ENCODE data around the gene OR1C1. TPM values are rescaled to one million over a fixed set of nuclear protein-coding genes. Genes with fewer than 3 reads are reported as not detected.
"Not testable (repeated sequence)": the region's sequence is repeated elsewhere in the genome, so short reads cannot be mapped to it uniquely, and the experiment has no call there.

The OR1C1 gene
- total RNA-seq, 2 experiments from 2014 or later: not detected

GRCh38 chr1:247746391-247746935, 13.9 kb downstream of the OR1C1 start:
- ChIA-PET CTCF (ENCODE audit: unreplicated experiment) (no interaction called here), POLR2A (no interaction called here)
- H3K9me2 ChIP-seq (ENCODE audit: insufficient read depth, low read length): no peaks in the 10 kb centered on the region
- H3K79me2 ChIP-seq (ENCODE audit: insufficient read depth, low read depth, low read length): no peaks in the 10 kb centered on the region
- H3K4me3 ChIP-seq (ENCODE audit: low read depth, low read length, poor library complexity, severe bottlenecking): no peak overlapping the region
- H3K9me3 ChIP-seq (ENCODE audit: low read length): no peaks in the 10 kb centered on the region
- DNase-seq (ENCODE audit: low spot score): no peak
- no peak for TF ChIP-seq EZH2phosphoT487 (IDR thresholded peaks at IDR 0.05; ENCODE audit: borderline replicate concordance, low read depth, low read length)
- no TSS peak for BruUV-seq (replicated peaks)
- no peak overlapping the region for H3K4me2 ChIP-seq (ENCODE audit: low read length)
- intact Hi-C loops (cut with micrococcal nuclease; ENCODE audit: unreplicated experiment): no loop called here
- H4K20me1 ChIP-seq (ENCODE audit: insufficient read depth, low read length): no peaks in the 10 kb centered on the region
- no peaks in the 10 kb centered on the region for H3K36me3 ChIP-seq (ENCODE audit: insufficient read depth, low read length)
- no peak overlapping the region for H2AFZ ChIP-seq (ENCODE audit: low read length)
- no peaks in the 10 kb centered on the region for H3K4me1 ChIP-seq (ENCODE audit: insufficient read depth, low read length, poor library complexity, severe bottlenecking)
- no peak overlapping the region for H3K27ac ChIP-seq (ENCODE audit: low read depth, low read length, poor library complexity, severe bottlenecking)

GRCh38 chr1:247742215-247742760, 18.1 kb downstream of the OR1C1 start:
- H3K4me3 ChIP-seq (ENCODE audit: low read depth, low read length, poor library complexity, severe bottlenecking); H3K4me2 ChIP-seq (ENCODE audit: low read length); POLR2A ChIA-PET; H3K4me1 ChIP-seq (ENCODE audit: insufficient read depth, low read length, poor library complexity, severe bottlenecking); BruUV-seq (replicated peaks); intact Hi-C loops (cut with micrococcal nuclease; ENCODE audit: unreplicated experiment); H3K9me2 ChIP-seq (ENCODE audit: insufficient read depth, low read length); CTCF ChIA-PET (ENCODE audit: unreplicated experiment); H3K27ac ChIP-seq (ENCODE audit: low read depth, low read length, poor library complexity, severe bottlenecking); H3K36me3 ChIP-seq (ENCODE audit: insufficient read depth, low read length); H4K20me1 ChIP-seq (ENCODE audit: insufficient read depth, low read length); H3K9me3 ChIP-seq (ENCODE audit: low read length); DNase-seq (ENCODE audit: low spot score); H3K79me2 ChIP-seq (ENCODE audit: insufficient read depth, low read depth, low read length); H2AFZ ChIP-seq (ENCODE audit: low read length): not testable (repeated sequence)

DNA sequence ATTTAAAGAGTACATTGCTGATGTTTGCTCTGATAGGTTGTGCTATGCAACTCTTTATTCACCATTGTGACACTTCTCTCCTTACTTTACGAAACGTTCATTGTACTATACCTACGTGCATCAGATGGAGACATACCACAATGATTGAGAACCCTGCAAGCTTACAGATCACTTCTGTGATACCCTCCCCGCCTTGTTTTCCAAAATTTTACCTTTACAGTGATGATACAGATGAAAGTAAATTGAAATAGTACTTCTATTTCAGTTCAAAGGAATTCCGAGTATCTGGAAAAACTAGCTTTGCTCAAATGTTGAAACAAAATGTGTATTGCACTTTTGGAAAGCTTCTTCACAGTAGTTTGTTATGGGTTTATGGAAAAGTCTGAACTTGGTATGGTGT, 18.6 kb downstream of the OR1C1 start:
- intact Hi-C loops (cut with micrococcal nuclease; ENCODE audit: unreplicated experiment): no loop called here
- no peak overlapping the region for H3K4me2 ChIP-seq (ENCODE audit: low read length)
- no peak for TF ChIP-seq EZH2phosphoT487 (IDR thresholded peaks at IDR 0.05; ENCODE audit: borderline replicate concordance, low read depth, low read length)
- TF ChIP-seq, protein P1, sequence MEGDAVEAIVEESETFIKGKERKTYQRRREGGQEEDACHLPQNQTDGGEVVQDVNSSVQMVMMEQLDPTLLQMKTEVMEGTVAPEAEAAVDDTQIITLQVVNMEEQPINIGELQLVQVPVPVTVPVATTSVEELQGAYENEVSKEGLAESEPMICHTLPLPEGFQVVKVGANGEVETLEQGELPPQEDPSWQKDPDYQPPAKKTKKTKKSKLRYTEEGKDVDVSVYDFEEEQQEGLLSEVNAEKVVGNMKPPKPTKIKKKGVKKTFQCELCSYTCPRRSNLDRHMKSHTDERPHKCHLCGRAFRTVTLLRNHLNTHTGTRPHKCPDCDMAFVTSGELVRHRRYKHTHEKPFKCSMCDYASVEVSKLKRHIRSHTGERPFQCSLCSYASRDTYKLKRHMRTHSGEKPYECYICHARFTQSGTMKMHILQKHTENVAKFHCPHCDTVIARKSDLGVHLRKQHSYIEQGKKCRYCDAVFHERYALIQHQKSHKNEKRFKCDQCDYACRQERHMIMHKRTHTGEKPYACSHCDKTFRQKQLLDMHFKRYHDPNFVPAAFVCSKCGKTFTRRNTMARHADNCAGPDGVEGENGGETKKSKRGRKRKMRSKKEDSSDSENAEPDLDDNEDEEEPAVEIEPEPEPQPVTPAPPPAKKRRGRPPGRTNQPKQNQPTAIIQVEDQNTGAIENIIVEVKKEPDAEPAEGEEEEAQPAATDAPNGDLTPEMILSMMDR (conservative IDR thresholded peaks at IDR 0.05; ENCODE audit: low read length): no peak
- no peaks in the 10 kb centered on the region for H3K36me3 ChIP-seq (ENCODE audit: insufficient read depth, low read length)
- BruUV-seq (replicated peaks): no TSS peak
- no peaks in the 10 kb centered on the region for H3K79me2 ChIP-seq (ENCODE audit: insufficient read depth, low read depth, low read length)
- H3K9me3 ChIP-seq (ENCODE audit: low read length): no peaks in the 10 kb centered on the region
- ChIA-PET POLR2A (no interaction called here), CTCF (ENCODE audit: unreplicated experiment) (no interaction called here)
- no peaks in the 10 kb centered on the region for H3K4me1 ChIP-seq (ENCODE audit: insufficient read depth, low read length, poor library complexity, severe bottlenecking)
- no peaks in the 10 kb centered on the region for H3K9me2 ChIP-seq (ENCODE audit: insufficient read depth, low read length)
- H4K20me1 ChIP-seq (ENCODE audit: insufficient read depth, low read length): no peaks in the 10 kb centered on the region
- H3K4me3 ChIP-seq (ENCODE audit: low read depth, low read length, poor library complexity, severe bottlenecking): no peak overlapping the region
- H3K27ac ChIP-seq (ENCODE audit: low read depth, low read length, poor library complexity, severe bottlenecking): no peak overlapping the region
- no peak overlapping the region for H2AFZ ChIP-seq (ENCODE audit: low read length)
- no peak for DNase-seq (ENCODE audit: low spot score)

DNA sequence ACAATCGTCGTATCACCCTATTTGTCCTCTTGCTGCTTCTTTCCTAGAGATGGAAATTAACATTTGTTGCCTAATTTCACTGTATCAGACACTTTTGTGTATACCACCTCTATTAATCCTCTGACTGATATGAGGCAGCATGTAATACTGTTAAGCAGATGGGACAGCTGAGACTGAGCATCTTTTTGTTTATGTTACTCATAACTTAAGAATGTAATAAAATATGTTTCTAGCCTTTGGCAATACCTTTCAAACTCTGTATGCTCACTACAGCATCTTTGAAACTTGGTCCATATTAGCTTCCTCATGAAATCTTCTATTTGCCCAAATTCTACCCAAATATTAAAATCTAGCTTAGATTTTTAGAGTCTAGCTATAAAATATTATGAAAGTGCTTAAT, 19.6 kb downstream of the OR1C1 start:
- Histone ChIP-seq H3K9me3 (ENCODE audit: low read length) (no peaks in the 10 kb centered on the region), H3K4me2 (ENCODE audit: low read length) (no peak overlapping the region), H3K36me3 (ENCODE audit: insufficient read depth, low read length) (no peaks in the 10 kb centered on the region), H2AFZ (ENCODE audit: low read length) (no peak overlapping the region), H3K9me2 (ENCODE audit: insufficient read depth, low read length) (no peaks in the 10 kb centered on the region), H3K4me1 (ENCODE audit: insufficient read depth, low read length, poor library complexity, severe bottlenecking) (no peaks in the 10 kb centered on the region), H4K20me1 (ENCODE audit: insufficient read depth, low read length) (no peaks in the 10 kb centered on the region), H3K4me3 (ENCODE audit: low read depth, low read length, poor library complexity, severe bottlenecking) (no peak overlapping the region), H3K79me2 (ENCODE audit: insufficient read depth, low read depth, low read length) (no peaks in the 10 kb centered on the region), H3K27ac (ENCODE audit: low read depth, low read length, poor library complexity, severe bottlenecking) (no peak overlapping the region)
- intact Hi-C loops (cut with micrococcal nuclease; ENCODE audit: unreplicated experiment): no loop called here
- ChIA-PET CTCF (ENCODE audit: unreplicated experiment) (no interaction called here), POLR2A (interaction anchor here (0.8 kb wide), 1 partner anchor 12 kb away, joined by 4 read pairs; no protein-coding TSS in a partner anchor)
- no TSS peak for BruUV-seq (replicated peaks)
- no peak for TF ChIP-seq EZH2phosphoT487 (IDR thresholded peaks at IDR 0.05; ENCODE audit: borderline replicate concordance, low read depth, low read length)
- TF ChIP-seq, protein P1 (conservative IDR thresholded peaks at IDR 0.05; ENCODE audit: low read length): no peak
- no peak for DNase-seq (ENCODE audit: low spot score)

Measured in OCI-LY7 (cell line).